SK-N-SH treated with all-trans-retinoic acid at 6 μM for 48 hours (cell line): ENCODE results near the gene TPK1.

ENCODE experiments used
- ATAC-seq: fragments of 200-7000 bp; cut with Tn5 transposase; 3 replicates; pipeline ENCODE4 v1.9.1; 2020; ENCODE audit warnings: mild to moderate bottlenecking, moderate library complexity
- ARNTL ChIP-seq: fragments of 450-650 bp; formaldehyde crosslinking; IDR thresholded peaks from 2 replicates; pipeline ENCODE4 v1.5.0; 2020; ENCODE audit warnings: low read depth, mild to moderate bottlenecking, moderate library complexity, borderline replicate concordance
- BACH2 ChIP-seq: fragments of 250-450 bp; sonication (Bioruptor Pico); IDR thresholded peaks from 2 replicates; pipeline ENCODE4 v1.9.0; 2021; ENCODE audit warnings: mild to moderate bottlenecking, borderline replicate concordance
- CREB5 ChIP-seq: fragments of 250-450 bp; sonication (Bioruptor Pico); IDR thresholded peaks from 2 replicates; pipeline ENCODE4 v1.5.1; 2020; ENCODE audit warnings: low read depth, mild to moderate bottlenecking, moderate library complexity
- CSDC2 ChIP-seq: fragments of 250-450 bp; sonication (Bioruptor Pico); IDR thresholded peaks from 2 replicates; pipeline ENCODE4 v1.5.0; 2020; ENCODE audit warnings: mild to moderate bottlenecking, moderate library complexity
- ESRRG ChIP-seq: fragments of 250-450 bp; sonication (Bioruptor Pico); IDR thresholded peaks from 2 replicates; pipeline ENCODE4 v1.6.1; 2021; ENCODE audit warnings: mild to moderate bottlenecking
- GLIS3 ChIP-seq: fragments of 250-450 bp; sonication (Bioruptor Pico); IDR thresholded peaks from 2 replicates; pipeline ENCODE4 v1.5.0; 2020; ENCODE audit warnings: mild to moderate bottlenecking, moderate library complexity
- ISL1 ChIP-seq: fragments of 250-450 bp; sonication (Bioruptor Pico); IDR thresholded peaks from 2 replicates; pipeline ENCODE4 v2.1.2; 2022; ENCODE audit warnings: mild to moderate bottlenecking, moderate library complexity
- OSR1 ChIP-seq: fragments of 250-450 bp; sonication (Bioruptor Pico); IDR thresholded peaks from 2 replicates; pipeline ENCODE4 v1.8.0; 2022; ENCODE audit warnings: moderate library complexity, mild to moderate bottlenecking, inconsistent platforms
- PPARA ChIP-seq: fragments of 250-450 bp; sonication (Bioruptor Pico); IDR thresholded peaks from 2 replicates; pipeline ENCODE4 v1.5.0; 2020; ENCODE audit warnings: mild to moderate bottlenecking, borderline replicate concordance
- RARB ChIP-seq: fragments of 250-450 bp; sonication (Bioruptor Pico); IDR thresholded peaks from 2 replicates; pipeline ENCODE4 v1.8.0; 2021; ENCODE audit warnings: mild to moderate bottlenecking, moderate library complexity
- SNAI2 ChIP-seq: fragments of 250-450 bp; sonication (Bioruptor Pico); IDR thresholded peaks from 2 replicates; pipeline ENCODE4 v1.5.0; 2020; ENCODE audit warnings: mild to moderate bottlenecking, moderate library complexity
- TOX ChIP-seq: fragments of 250-450 bp; sonication (Bioruptor Pico); IDR thresholded peaks from 2 replicates; pipeline ENCODE4 v1.8.0; 2021; ENCODE audit warnings: mild to moderate bottlenecking, moderate library complexity, borderline replicate concordance
- TSHZ2 ChIP-seq: fragments of 250-450 bp; sonication (Bioruptor Pico); IDR thresholded peaks from 2 replicates; pipeline ENCODE4 v1.5.0; 2020; ENCODE audit warnings: mild to moderate bottlenecking, moderate library complexity
- ZC3H10 ChIP-seq: fragments of 250-450 bp; sonication (Bioruptor Pico); IDR thresholded peaks from 2 replicates; pipeline ENCODE4 v1.5.1; 2021; ENCODE audit warnings: mild to moderate bottlenecking, moderate library complexity
- ZFP3 ChIP-seq: fragments of 250-450 bp; sonication (Bioruptor Pico); IDR thresholded peaks from 2 replicates; pipeline ENCODE4 v1.5.0; 2020; ENCODE audit warnings: mild to moderate bottlenecking, moderate library complexity
- ZNF70 ChIP-seq: fragments of 450-650 bp; formaldehyde crosslinking; IDR thresholded peaks from 2 replicates; pipeline ENCODE4 v1.5.0; 2020; ENCODE audit warnings: mild to moderate bottlenecking, moderate library complexity
- ZNF8 ChIP-seq: fragments of 450-650 bp; formaldehyde crosslinking; IDR thresholded peaks from 2 replicates; pipeline ENCODE4 v1.5.0; 2020; ENCODE audit warnings: mild to moderate bottlenecking, moderate library complexity
- TF ChIP-seq, protein P1 (sequence below): fragments of 250-450 bp; sonication (Bioruptor Pico); IDR thresholded peaks from 2 replicates; pipeline ENCODE4 v1.8.0; 2021; ENCODE audit warnings: low read depth, mild to moderate bottlenecking, moderate library complexity, borderline replicate concordance
- TF ChIP-seq, protein P2 (sequence below): fragments of 250-450 bp; sonication (Bioruptor Pico); IDR thresholded peaks from 2 replicates; pipeline ENCODE4 v1.8.0; 2020; ENCODE audit warnings: mild to moderate bottlenecking, moderate library complexity, borderline replicate concordance
- TF ChIP-seq, protein P3 (sequence below): fragments of 250-450 bp; sonication (Bioruptor Pico); IDR thresholded peaks from 2 replicates; pipeline ENCODE4 v1.5.1; 2021; ENCODE audit warnings: mild to moderate bottlenecking, moderate library complexity

Gene TPK1

GRCh38 chr7:144768633-144769032, 67.2 kb downstream of the TPK1 start:
- ATAC-seq, result no peak
- TF ChIP-seq OSR1 (CRISPR knock-in tag), result no peak
- no peak for TF ChIP-seq ESRRG (CRISPR knock-in tag)
- TF ChIP-seq SNAI2, result no peak
- TF ChIP-seq, protein P1, sequence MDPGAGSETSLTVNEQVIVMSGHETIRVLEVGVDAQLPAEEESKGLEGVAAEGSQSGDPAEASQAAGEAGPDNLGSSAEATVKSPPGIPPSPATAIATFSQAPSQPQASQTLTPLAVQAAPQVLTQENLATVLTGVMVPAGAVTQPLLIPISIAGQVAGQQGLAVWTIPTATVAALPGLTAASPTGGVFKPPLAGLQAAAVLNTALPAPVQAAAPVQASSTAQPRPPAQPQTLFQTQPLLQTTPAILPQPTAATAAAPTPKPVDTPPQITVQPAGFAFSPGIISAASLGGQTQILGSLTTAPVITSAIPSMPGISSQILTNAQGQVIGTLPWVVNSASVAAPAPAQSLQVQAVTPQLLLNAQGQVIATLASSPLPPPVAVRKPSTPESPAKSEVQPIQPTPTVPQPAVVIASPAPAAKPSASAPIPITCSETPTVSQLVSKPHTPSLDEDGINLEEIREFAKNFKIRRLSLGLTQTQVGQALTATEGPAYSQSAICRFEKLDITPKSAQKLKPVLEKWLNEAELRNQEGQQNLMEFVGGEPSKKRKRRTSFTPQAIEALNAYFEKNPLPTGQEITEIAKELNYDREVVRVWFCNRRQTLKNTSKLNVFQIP (CRISPR knock-in tag), result no peak
- no peak for TF ChIP-seq PPARA (CRISPR knock-in tag)
- no peak for TF ChIP-seq GLIS3 (CRISPR knock-in tag)
- TF ChIP-seq TSHZ2, result no peak
- no peak for TF ChIP-seq ARNTL (CRISPR knock-in tag)
- TF ChIP-seq, protein P2, sequence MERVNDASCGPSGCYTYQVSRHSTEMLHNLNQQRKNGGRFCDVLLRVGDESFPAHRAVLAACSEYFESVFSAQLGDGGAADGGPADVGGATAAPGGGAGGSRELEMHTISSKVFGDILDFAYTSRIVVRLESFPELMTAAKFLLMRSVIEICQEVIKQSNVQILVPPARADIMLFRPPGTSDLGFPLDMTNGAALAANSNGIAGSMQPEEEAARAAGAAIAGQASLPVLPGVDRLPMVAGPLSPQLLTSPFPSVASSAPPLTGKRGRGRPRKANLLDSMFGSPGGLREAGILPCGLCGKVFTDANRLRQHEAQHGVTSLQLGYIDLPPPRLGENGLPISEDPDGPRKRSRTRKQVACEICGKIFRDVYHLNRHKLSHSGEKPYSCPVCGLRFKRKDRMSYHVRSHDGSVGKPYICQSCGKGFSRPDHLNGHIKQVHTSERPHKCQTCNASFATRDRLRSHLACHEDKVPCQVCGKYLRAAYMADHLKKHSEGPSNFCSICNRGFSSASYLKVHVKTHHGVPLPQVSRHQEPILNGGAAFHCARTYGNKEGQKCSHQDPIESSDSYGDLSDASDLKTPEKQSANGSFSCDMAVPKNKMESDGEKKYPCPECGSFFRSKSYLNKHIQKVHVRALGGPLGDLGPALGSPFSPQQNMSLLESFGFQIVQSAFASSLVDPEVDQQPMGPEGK (CRISPR knock-in tag), result no peak
- TF ChIP-seq CREB5 (CRISPR knock-in tag), result no peak
- TF ChIP-seq ZNF8 (CRISPR knock-in tag), result no peak
- no peak for TF ChIP-seq ZC3H10 (CRISPR knock-in tag)
- no peak for TF ChIP-seq ZNF70 (CRISPR knock-in tag)
- TF ChIP-seq BACH2 (CRISPR knock-in tag), result no peak
- no peak for TF ChIP-seq ISL1 (CRISPR knock-in tag)

GRCh38 chr7:144763291-144763690, 72.6 kb downstream of the TPK1 start:
- no peak for ATAC-seq
- TF ChIP-seq ARNTL (CRISPR knock-in tag), result no peak
- no peak for TF ChIP-seq TSHZ2
- no peak for TF ChIP-seq ZNF8 (CRISPR knock-in tag)
- no peak for TF ChIP-seq ESRRG (CRISPR knock-in tag)
- no peak for TF ChIP-seq ISL1 (CRISPR knock-in tag)
- TF ChIP-seq CREB5 (CRISPR knock-in tag), result no peak
- no peak for TF ChIP-seq RARB
- TF ChIP-seq, protein P1 (CRISPR knock-in tag), result no peak
- no peak for TF ChIP-seq SNAI2
- TF ChIP-seq, protein P3, sequence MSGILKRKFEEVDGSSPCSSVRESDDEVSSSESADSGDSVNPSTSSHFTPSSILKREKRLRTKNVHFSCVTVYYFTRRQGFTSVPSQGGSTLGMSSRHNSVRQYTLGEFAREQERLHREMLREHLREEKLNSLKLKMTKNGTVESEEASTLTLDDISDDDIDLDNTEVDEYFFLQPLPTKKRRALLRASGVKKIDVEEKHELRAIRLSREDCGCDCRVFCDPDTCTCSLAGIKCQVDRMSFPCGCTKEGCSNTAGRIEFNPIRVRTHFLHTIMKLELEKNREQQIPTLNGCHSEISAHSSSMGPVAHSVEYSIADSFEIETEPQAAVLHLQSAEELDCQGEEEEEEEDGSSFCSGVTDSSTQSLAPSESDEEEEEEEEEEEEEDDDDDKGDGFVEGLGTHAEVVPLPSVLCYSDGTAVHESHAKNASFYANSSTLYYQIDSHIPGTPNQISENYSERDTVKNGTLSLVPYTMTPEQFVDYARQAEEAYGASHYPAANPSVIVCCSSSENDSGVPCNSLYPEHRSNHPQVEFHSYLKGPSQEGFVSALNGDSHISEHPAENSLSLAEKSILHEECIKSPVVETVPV (CRISPR knock-in tag), result no peak
- no peak for TF ChIP-seq TOX
- TF ChIP-seq ZFP3 (CRISPR knock-in tag), result no peak
- TF ChIP-seq CSDC2 (CRISPR knock-in tag), result no peak
- TF ChIP-seq PPARA (CRISPR knock-in tag), result no peak
- TF ChIP-seq, all 23 proteins: peak for 0
